Measurements from ENCODE around the gene PNMT. TPM values are rescaled to one million over a fixed set of nuclear protein-coding genes. Genes with fewer than 3 reads are reported as not detected.
"Not testable (repeated sequence)": the region's sequence is repeated elsewhere in the genome, so short reads cannot be mapped to it uniquely, and the experiment has no call there.

Gene PNMT
- total and polyA plus RNA-seq, 2 experiments from 2014 or later, result 1.9 to 2.5 TPM

GRCh38 chr17:39699157-39699817 is 31.0 kb downstream of the PNMT start:
- not testable (repeated sequence) for H2AFZ ChIP-seq; H3K9me3 Mint-ChIP-seq; H3K27me3 ChIP-seq (ENCODE audit: insufficient read depth); ATAC-seq; H3K9me2 ChIP-seq (ENCODE audit: insufficient read depth); H3K36me3 ChIP-seq (ENCODE audit: insufficient read depth); DNase-seq (ENCODE audit: low spot score)
- peaks cover 13% of the 10 kb centered on the region for H4K20me1 ChIP-seq (replicated peaks; ENCODE audit: insufficient read depth)
- peak overlapping the region; percentile 83 for H3K27ac ChIP-seq (ENCODE audit: low read depth)
- Mint-ChIP-seq H3K36me3 (ENCODE audit: low read depth) (peaks cover 20% of the 10 kb centered on the region; the same call in 2 of the 3 replicates), H3K27me3 (ENCODE audit: insufficient read depth, low read depth, poor library complexity) (peaks cover 13% of the 10 kb centered on the region), H3K27ac (peak overlapping the region; percentile 93), H3K4me3 (peak overlapping the region; percentile 97), H3K4me1 (peaks cover 72% of the 10 kb centered on the region)
- peak overlapping the region; percentile 75 for H3K4me2 ChIP-seq
- peaks cover 14% of the 10 kb centered on the region for H3F3A ChIP-seq (replicated peaks; ENCODE audit: low read depth)
- H3K4me1 ChIP-seq (ENCODE audit: insufficient read depth), result peaks cover 75% of the 10 kb centered on the region
- H3K4me3 ChIP-seq, result peak overlapping the region; percentile 97
- H3K79me2 ChIP-seq (replicated peaks; ENCODE audit: insufficient read depth), result peaks cover 68% of the 10 kb centered on the region

- Mint-ChIP-seq H3K27ac (peak within 1 kb of the TSS; percentile 93), H3K4me1 (peaks cover 72% of the 10 kb centered on the region)
- H3K27ac ChIP-seq (ENCODE audit: low read depth), result peak within 1 kb of the TSS; percentile 83
Observed at GRCh38 chr17:39699818-39700147, 31.5 kb downstream of the PNMT start, which contains the start of gene ERBB2. TSS of gene ERBB2 (plus strand) at chr17:39700064. CDS start at chr17:39700239, 175 bp downstream.

GRCh38 chr17:39700148-39700987 is 32.1 kb downstream of the PNMT start:
- peaks cover 8% of the 10 kb centered on the region for H3F3A ChIP-seq (replicated peaks; ENCODE audit: low read depth)
- H3K4me2 ChIP-seq, result peak overlapping the region; percentile 75
- DNase-seq (ENCODE audit: low spot score) (peak; percentile 54), ATAC-seq (peak; percentile 10)
- no peak for TF ChIP-seq EZH2phosphoT487 (IDR thresholded peaks at IDR 0.05; ENCODE audit: unreplicated experiment)
- H3K79me2 ChIP-seq (replicated peaks; ENCODE audit: insufficient read depth), result peaks cover 79% of the 10 kb centered on the region
- H3K4me1 Mint-ChIP-seq, result peaks cover 72% of the 10 kb centered on the region
- H3K9me3 Mint-ChIP-seq, result no peaks in the 10 kb centered on the region
- H3K36me3 ChIP-seq (ENCODE audit: insufficient read depth), result no peaks in the 10 kb centered on the region
- H3K4me3 ChIP-seq, result peak overlapping the region; percentile 97
- H3K9me2 ChIP-seq (ENCODE audit: insufficient read depth), result no peaks in the 10 kb centered on the region
- H3K36me3 Mint-ChIP-seq (ENCODE audit: low read depth), result peaks cover 22% of the 10 kb centered on the region
- 0 out of 2 replicates have a peak overlapping the region, but pooled peaks have one; percentile 47 for H2AFZ ChIP-seq
- H3K27me3 Mint-ChIP-seq (ENCODE audit: insufficient read depth, low read depth, poor library complexity), result peaks cover 12% of the 10 kb centered on the region
- peak overlapping the region; percentile 83; the same call in 1 of the 2 replicates for H3K27ac ChIP-seq (ENCODE audit: low read depth)
- peak overlapping the region; percentile 61 for H3K27ac Mint-ChIP-seq
- peaks cover 75% of the 10 kb centered on the region for H3K4me1 ChIP-seq (ENCODE audit: insufficient read depth)
- H4K20me1 ChIP-seq (replicated peaks; ENCODE audit: insufficient read depth), result peaks cover 19% of the 10 kb centered on the region
- peak overlapping the region; percentile 97 for H3K4me3 Mint-ChIP-seq
- H3K27me3 ChIP-seq (ENCODE audit: insufficient read depth), result no peaks in the 10 kb centered on the region

More at GRCh38 chr17:39699818-39700147, 31.5 kb downstream of the PNMT start, which contains the start of gene ERBB2:
- H3K4me3 Mint-ChIP-seq, result peak within 1 kb of the TSS; percentile 97
- H3K27me3 ChIP-seq (ENCODE audit: insufficient read depth), result no peaks in the 10 kb centered on the region
- ATAC-seq, result peak; percentile 64
- no peak for TF ChIP-seq ZNF331 (CRISPR knock-in tag; IDR thresholded peaks at IDR 0.05; ENCODE audit: low read depth)
- TF ChIP-seq POLR2AphosphoS5 (IDR thresholded peaks at IDR 0.05; ENCODE audit: low read depth), result peak; percentile 76
- peak within 1 kb of the TSS; percentile 75 for H3K4me2 ChIP-seq
- no peaks in the 10 kb centered on the region for H3K9me2 ChIP-seq (ENCODE audit: insufficient read depth)
- H3F3A ChIP-seq (replicated peaks; ENCODE audit: low read depth), result peaks cover 14% of the 10 kb centered on the region
- H3K4me1 ChIP-seq (ENCODE audit: insufficient read depth), result peaks cover 75% of the 10 kb centered on the region
- H3K36me3 Mint-ChIP-seq (ENCODE audit: low read depth), result peaks cover 21% of the 10 kb centered on the region
- no peaks in the 10 kb centered on the region for H3K36me3 ChIP-seq (ENCODE audit: insufficient read depth)
- H3K4me3 ChIP-seq, result peak within 1 kb of the TSS; percentile 97
- no peaks in the 10 kb centered on the region for H3K9me3 Mint-ChIP-seq
- peak; percentile 89 for DNase-seq (ENCODE audit: low spot score)
- H2AFZ ChIP-seq, result peak within 1 kb of the TSS; percentile 47; the same call in 1 of the 2 replicates
- peaks cover 73% of the 10 kb centered on the region for H3K79me2 ChIP-seq (replicated peaks; ENCODE audit: insufficient read depth)
- peaks cover 16% of the 10 kb centered on the region for H4K20me1 ChIP-seq (replicated peaks; ENCODE audit: insufficient read depth)
- H3K27me3 Mint-ChIP-seq (ENCODE audit: insufficient read depth, low read depth, poor library complexity), result peaks cover 11% of the 10 kb centered on the region
